ENCODE data around the gene NGB. TPM values are rescaled to one million over a fixed set of nuclear protein-coding genes. Genes with fewer than 3 reads are reported as not detected.

The NGB gene
- total and polyA plus RNA-seq, 7 donors = 1.9 to 10.0 (median 9.4) TPM; not detected in 2

- Histone ChIP-seq H3K27ac (no peak overlapping the region), H3K27me3 (peaks cover 9 to 39% (median 18%) of the 10 kb centered on the region in 3 donors), H3K4me3 (no peak overlapping the region), H3K36me3 (peaks cover 6 to 25% (median 13%) of the 10 kb centered on the region in 4 donors), H3K9me3 (no peaks in the 10 kb centered on the region), H3K4me1 (peaks cover 0 to 5% (median 0%) of the 10 kb centered on the region in 4 donors)
- intact Hi-C loops (cut with DNase I) = no loop called here
- no peak for DNase-seq
- 62 to 68% methylated on average over 4 of the region's 4 CpGs for WGBS, 2 donors
- TF ChIP-seq CTCF (IDR thresholded peaks at IDR 0.05) (no peak), EP300 (IDR thresholded peaks at IDR 0.05) (no peak), POLR2AphosphoS5 (IDR thresholded peaks at IDR 0.05) (no peak)
These were observed 2.8 kb upstream of the NGB start for GRCh38 chr14:77273796-77274195.

- TF ChIP-seq POLR2A (IDR thresholded peaks at IDR 0.05) = no peak
- no peak for TF ChIP-seq CTCF (IDR thresholded peaks at IDR 0.05)
- TF ChIP-seq POLR2AphosphoS5 (IDR thresholded peaks at IDR 0.05) = no peak
- TF ChIP-seq EP300 (IDR thresholded peaks at IDR 0.05) = no peak
- no peak overlapping the region for H3K27ac ChIP-seq
- DNase-seq = no peak
- peaks cover 0 to 9% (median 4%) of the 10 kb centered on the region in 4 donors for H3K36me3 ChIP-seq
- intact Hi-C loops (cut with DNase I) = no loop called here
- H3K9me3 ChIP-seq = peaks cover 0 to 2% (median 0%) of the 10 kb centered on the region in 4 donors
- 87 to 88% methylated on average over 4 of the region's 4 CpGs for WGBS, 2 donors
- no peak overlapping the region for H3K4me3 ChIP-seq
- H3K27me3 ChIP-seq = peaks cover 9 to 52% (median 18%) of the 10 kb centered on the region in 3 donors
- H3K4me1 ChIP-seq = peaks cover 0 to 5% (median 0%) of the 10 kb centered on the region in 4 donors
These were observed 1.3 kb upstream of the NGB start for GRCh38 chr14:77272261-77272660.

GRCh38 chr14:77270361-77271112 lies 469 bp downstream of the NGB start:
- intact Hi-C loops (cut with DNase I) = no loop called here

GRCh38 chr14:77268989-77269600 lies 1.9 kb downstream of the NGB start:
- Histone ChIP-seq H3K36me3 (no peaks in the 10 kb centered on the region), H3K27ac (no peak overlapping the region), H3K9me3 (peaks cover 0 to 2% (median 0%) of the 10 kb centered on the region in 4 donors), H3K4me1 (peaks cover 0 to 5% (median 0%) of the 10 kb centered on the region in 4 donors), H3K27me3 (peaks cover 9 to 52% (median 18%) of the 10 kb centered on the region in 3 donors), H3K4me3 (no peak overlapping the region)
- 25 to 36% methylated on average over 8 of the region's 8 CpGs for WGBS, 2 donors
- DNase-seq = no peak
- TF ChIP-seq CTCF (IDR thresholded peaks at IDR 0.05) (no peak), POLR2A (IDR thresholded peaks at IDR 0.05) (no peak), EP300 (IDR thresholded peaks at IDR 0.05) (no peak), POLR2AphosphoS5 (IDR thresholded peaks at IDR 0.05) (no peak)
- intact Hi-C loops (cut with DNase I) = no loop called here

More at GRCh38 chr14:77270361-77271112, 469 bp downstream of the NGB start:
- peaks cover 9 to 52% (median 18%) of the 10 kb centered on the region in 3 donors for H3K27me3 ChIP-seq
- H3K4me3 ChIP-seq = no peak overlapping the region
- H3K9me3 ChIP-seq = peaks cover 0 to 2% (median 0%) of the 10 kb centered on the region in 4 donors
- WGBS, 2 donors = 4 to 8% methylated on average over 84 of the region's 84 CpGs
- no peak overlapping the region for H3K27ac ChIP-seq
- no peaks in the 10 kb centered on the region for H3K36me3 ChIP-seq
- peaks cover 0 to 5% (median 0%) of the 10 kb centered on the region in 4 donors for H3K4me1 ChIP-seq
- TF ChIP-seq POLR2A (IDR thresholded peaks at IDR 0.05) (no peak), POLR2AphosphoS5 (IDR thresholded peaks at IDR 0.05) (no peak), CTCF (IDR thresholded peaks at IDR 0.05) (no peak), EP300 (IDR thresholded peaks at IDR 0.05) (no peak)
- no peak for DNase-seq

All from sigmoid colon (tissue), 7 donors.